ENCODE data around the gene SCN8A.
"Not testable (repeated sequence)": the region's sequence is repeated elsewhere in the genome, so short reads cannot be mapped to it uniquely, and the experiment has no call there.

The SCN8A gene

GRCh38 chr12:51818566-51819300 is 227.7 kb downstream of the SCN8A start:
- DNase-seq = no peak

GRCh38 chr12:51819736-51820525 is 228.9 kb downstream of the SCN8A start:
- DNase-seq = no peak

DNA sequence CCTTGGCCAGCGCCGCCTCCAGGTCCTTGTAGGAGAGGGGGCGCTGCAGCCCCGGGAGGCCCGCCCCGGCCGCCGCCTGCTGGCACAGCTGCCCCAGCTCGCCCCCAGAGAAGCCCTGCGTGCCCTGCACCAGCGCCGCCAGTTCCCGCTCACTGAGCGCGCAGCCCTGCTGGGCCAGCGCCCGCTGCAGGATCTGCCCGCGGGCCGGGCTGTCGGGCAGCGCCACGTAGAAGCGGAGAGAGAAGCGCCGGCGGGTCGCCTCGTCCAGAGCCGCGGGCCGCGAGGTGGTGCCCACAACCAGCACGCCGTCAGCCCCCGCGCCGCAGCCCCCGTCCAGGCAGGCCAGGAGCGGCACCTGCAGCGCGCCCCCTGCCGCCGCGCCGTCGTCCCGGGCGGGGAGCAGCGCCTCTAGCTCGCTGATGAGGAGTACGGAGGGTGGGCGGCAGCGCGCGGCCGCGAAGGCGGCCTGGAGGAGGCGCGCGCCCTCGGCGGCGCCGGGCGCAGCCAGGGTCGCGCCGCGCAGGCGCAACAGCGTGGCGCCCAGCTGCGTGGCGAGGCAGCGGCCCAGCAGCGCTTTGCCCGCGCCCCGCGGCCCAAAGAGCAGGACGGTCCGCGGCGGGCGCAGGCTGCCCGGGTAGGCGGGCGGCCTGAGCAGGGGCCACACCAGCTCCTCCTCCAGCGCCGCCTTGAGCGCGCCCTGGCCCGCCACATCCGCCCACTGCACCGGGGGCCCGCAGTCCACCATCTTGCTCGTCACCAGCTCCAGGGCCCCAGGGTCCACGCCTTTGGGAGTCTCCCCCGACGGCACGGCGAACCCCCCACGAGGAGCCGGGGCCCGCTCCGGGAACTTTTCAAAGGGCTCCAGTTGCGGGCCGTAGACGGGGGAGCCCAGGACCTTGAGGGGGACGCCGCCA is 229.8 kb downstream of the SCN8A start:
- DNase-seq = peak; percentile 66

GRCh38 chr12:51821440-51822260 is 230.6 kb downstream of the SCN8A start:
- peak; percentile 23 for DNase-seq

DNA sequence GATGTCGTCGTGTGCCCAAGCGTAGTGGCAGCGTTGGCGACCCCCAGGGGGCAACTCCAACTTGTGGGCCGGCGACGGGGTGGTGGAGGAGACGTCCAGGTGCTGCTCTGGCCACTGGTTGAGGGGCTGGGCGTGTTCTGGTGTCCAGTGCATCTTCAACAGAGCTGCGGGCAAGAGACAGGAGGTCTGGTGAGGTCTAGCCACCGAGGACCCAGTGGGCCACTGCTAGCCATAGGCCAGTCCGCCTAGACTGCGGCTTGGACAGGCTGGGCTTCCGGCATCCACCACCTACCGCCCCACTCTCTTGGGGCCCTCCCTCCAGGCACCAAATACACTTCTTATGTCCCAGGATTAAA is 231.2 kb downstream of the SCN8A start:
- DNase-seq = no peak

- DNase-seq = no peak
These were observed 231.9 kb downstream of the SCN8A start for GRCh38 chr12:51822956-51823355.

GRCh38 chr12:51823875-51824565 is 233.0 kb downstream of the SCN8A start:
- DNase-seq = no peak

GRCh38 chr12:51825216-51825615 is 234.2 kb downstream of the SCN8A start:
- DNase-seq = no peak

DNA sequence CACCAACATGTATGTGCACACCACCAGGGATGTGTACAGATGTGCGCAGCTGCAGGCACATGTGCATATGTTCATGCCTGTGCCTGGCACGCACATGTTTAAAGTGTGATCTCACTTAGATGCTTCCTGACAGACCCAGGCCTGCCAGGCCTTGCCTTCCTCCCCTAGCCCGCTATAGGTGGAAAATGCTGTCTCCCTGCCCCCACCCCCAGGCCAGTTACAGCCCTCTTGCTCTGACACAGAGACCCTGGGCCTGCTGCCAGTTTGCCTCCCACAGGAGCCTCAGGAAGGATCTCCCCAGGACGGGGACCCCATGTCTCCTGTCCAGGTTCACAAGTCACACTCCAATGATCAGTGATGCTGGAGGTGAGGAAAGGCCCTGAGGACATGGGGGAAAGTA is 235.8 kb downstream of the SCN8A start:
- DNase-seq = no peak

DNA sequence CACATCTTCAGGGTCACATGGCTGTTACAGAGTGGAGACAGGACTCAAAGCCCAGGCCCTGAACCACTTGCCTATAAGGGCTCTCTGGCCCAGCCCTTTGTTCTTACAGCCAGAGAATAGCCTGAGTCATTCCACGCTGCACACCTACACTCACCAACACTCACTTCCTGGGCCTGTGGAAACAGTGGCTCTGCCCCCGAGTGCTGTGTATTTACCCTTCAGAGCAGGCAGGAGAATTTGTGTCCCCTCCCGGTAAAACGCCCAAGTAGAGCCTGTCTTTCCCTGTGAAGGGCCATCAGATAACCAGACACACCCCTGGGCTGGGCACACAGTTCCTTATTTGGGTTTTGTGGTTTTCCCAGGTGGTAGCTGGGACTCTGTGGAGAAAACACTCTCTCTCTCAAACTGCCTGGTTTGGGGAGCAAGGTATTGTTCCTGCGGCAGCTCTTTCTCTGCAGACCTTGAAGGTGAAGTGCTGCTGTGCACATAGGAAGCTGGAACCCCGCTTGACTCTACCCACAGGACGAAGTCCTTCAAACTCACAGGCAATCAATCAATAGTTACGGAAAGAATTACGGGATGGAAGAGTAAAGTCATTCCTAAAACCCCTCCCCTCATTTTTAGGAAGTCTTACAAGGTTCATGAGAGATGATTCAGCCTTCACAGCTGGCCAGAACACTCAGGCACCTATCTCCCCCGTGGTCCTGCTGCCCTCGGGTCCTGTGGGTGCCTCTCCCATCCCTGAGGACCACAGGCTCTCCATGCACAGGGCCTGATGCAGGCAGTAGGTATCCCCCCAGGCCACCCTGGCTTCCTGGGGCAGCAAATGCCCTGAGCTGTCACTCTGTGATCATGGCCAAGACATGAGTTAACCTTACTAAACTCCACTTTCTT is 237.1 kb downstream of the SCN8A start:
- DNase-seq = no peak

DNA sequence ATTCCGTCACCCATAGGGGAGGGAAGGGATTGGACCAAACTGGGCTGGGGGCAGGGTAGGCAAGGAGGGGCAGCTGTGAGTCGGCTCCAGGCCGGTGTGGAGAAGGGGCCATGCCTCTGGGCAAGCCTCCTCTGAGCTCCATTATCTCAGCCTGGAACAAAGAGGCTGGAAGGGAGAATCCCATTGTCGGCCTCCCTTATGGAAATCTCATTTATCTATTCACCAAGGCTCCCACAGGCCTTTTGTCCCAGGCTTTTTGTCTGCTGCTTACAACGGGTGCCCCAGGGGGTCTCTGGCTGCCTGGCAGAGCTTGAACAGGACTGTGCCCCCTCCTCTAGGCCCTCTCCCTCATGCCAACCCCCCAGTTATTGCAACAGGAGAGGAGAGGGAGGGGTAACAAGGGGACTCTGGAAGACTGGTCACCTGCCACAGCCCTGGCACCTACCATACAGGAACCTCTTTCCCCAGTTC is 238.0 kb downstream of the SCN8A start:
- no peak for DNase-seq

DNA sequence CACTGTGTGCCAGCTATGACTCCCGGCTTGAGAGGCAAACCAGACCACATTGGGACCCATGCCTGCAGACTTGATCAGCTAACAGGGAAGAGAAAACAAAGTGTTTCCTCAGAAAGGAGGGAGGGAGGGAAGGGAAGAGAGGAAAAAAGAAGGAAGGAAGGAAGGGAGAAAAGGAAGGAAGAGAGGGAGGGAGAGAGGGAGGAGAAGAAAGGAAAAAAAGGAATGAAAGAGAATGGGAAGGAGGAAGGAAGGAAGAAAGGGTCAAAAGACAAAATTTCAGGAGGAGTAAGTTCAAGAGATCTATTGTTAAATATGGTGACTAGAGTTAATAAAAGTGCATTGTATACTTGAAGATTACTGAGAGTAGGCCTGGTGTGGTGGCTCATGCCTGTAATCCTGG is 238.6 kb downstream of the SCN8A start:
- no peak for DNase-seq

GRCh38 chr12:51831817-51832216 is 240.8 kb downstream of the SCN8A start:
- not testable (repeated sequence) for DNase-seq

- no peak for DNase-seq
These were observed 241.5 kb downstream of the SCN8A start for GRCh38 chr12:51832354-51833107.

- DNase-seq = no peak
These were observed 242.6 kb downstream of the SCN8A start for GRCh38 chr12:51833448-51834227.

GRCh38 chr12:51834411-51834810 is 243.4 kb downstream of the SCN8A start:
- no peak for DNase-seq

GRCh38 chr12:51836041-51836826 is 245.2 kb downstream of the SCN8A start:
- no peak for DNase-seq

DNA sequence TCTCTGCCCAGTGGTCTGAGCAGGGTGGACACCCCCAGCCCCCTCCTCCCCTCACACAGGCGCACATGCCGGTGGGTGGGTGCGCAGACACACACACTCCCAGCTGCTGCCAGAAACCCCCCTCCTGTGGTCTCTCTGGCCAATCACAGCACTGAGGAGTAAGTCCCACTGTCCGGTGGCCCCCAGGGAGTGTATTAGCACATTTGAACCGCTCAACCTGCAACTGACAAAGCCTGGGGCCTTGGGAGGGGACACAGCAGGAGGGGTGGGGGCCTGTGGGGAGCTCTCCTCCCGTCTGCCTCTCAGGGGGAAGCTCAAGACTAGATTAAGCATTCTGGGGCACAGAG is 245.8 kb downstream of the SCN8A start:
- no peak for DNase-seq

Data from effector CD4-positive, alpha-beta T cell (primary cell).